ENCODE data around the gene MARCKSL1. TPM values are rescaled to one million over a fixed set of nuclear protein-coding genes. Genes with fewer than 3 reads are reported as not detected.
A peak's percentile ranks its signal among the peaks of the same experiment; 100 is the strongest.
"Not testable (repeated sequence)": the region's sequence is repeated elsewhere in the genome, so short reads cannot be mapped to it uniquely, and the experiment has no call there.

MARCKSL1 gene
- total RNA-seq, 3 donors from 2014 or later (not counting 1 experiment from before 2014, with no cell fraction given) = 21.7 to 26.1 (median 21.8) TPM

- DNase-seq (no peak), ATAC-seq (no peak)
- Mint-ChIP-seq H3K9me3 (no peaks in the 10 kb centered on the region), H3K27ac (peak overlapping the region in 1 of 2 donors; percentile 39), H3K4me1 (peaks cover 42 to 61% of the 10 kb centered on the region in 2 donors), H3K27me3 (ENCODE audit: low read depth in 2 of 2) (no peaks in the 10 kb centered on the region), H3K4me3 (no peak overlapping the region), H3K36me3 (no peaks in the 10 kb centered on the region)
- no peak for TF ChIP-seq CTCF (IDR thresholded peaks at IDR 0.05)
- Histone ChIP-seq H3K27ac (ENCODE audit: low read length) (no peak overlapping the region), H3K4me1 (ENCODE audit: control insufficient read depth, insufficient read depth, low read length) (no peaks in the 10 kb centered on the region), H3K9me3 (ENCODE audit: control insufficient read depth, insufficient read depth, low read length) (no peaks in the 10 kb centered on the region), H3K4me3 (ENCODE audit: low read length) (no peak overlapping the region), H3K36me3 (ENCODE audit: control insufficient read depth, insufficient read depth, low read length) (peaks cover 40% of the 10 kb centered on the region), H3K27me3 (ENCODE audit: control insufficient read depth, insufficient read depth, low read length) (no peaks in the 10 kb centered on the region)
- WGBS (ENCODE audit: insufficient coverage) = 100% methylated on average over 1 of the region's 3 CpGs
- intact Hi-C loops (cut with micrococcal nuclease) = no loop called here
Measured at GRCh38 chr1:32303358-32303757, 32.7 kb downstream of the MARCKSL1 start.

- no peak for ATAC-seq
Measured at GRCh38 chr1:32299327-32299726, 36.7 kb downstream of the MARCKSL1 start.

GRCh38 chr1:32298211-32298610 is 37.8 kb downstream of the MARCKSL1 start:
- H3K9me3 Mint-ChIP-seq; ATAC-seq; H3K27me3 Mint-ChIP-seq (ENCODE audit: low read depth in 2 of 2); H3K27me3 ChIP-seq (ENCODE audit: control insufficient read depth, insufficient read depth, low read length); H3K36me3 Mint-ChIP-seq; H3K27ac ChIP-seq (ENCODE audit: low read length); H3K27ac Mint-ChIP-seq; H3K9me3 ChIP-seq (ENCODE audit: control insufficient read depth, insufficient read depth, low read length); H3K4me3 ChIP-seq (ENCODE audit: low read length); H3K4me3 Mint-ChIP-seq; DNase-seq; intact Hi-C loops (cut with micrococcal nuclease): not testable (repeated sequence)
- WGBS (ENCODE audit: insufficient coverage) = 96% methylated on average over 16 of the region's 16 CpGs
- Histone ChIP-seq H3K36me3 (ENCODE audit: control insufficient read depth, insufficient read depth, low read length) (peaks cover 10% of the 10 kb centered on the region), H3K4me1 (ENCODE audit: control insufficient read depth, insufficient read depth, low read length) (peaks cover 25% of the 10 kb centered on the region)
- peaks cover 41 to 53% of the 10 kb centered on the region in 2 donors for H3K4me1 Mint-ChIP-seq

More at GRCh38 chr1:32299327-32299726, 36.7 kb downstream of the MARCKSL1 start:
- DNase-seq = no peak
- Histone ChIP-seq H3K9me3 (ENCODE audit: control insufficient read depth, insufficient read depth, low read length) (no peaks in the 10 kb centered on the region), H3K4me1 (ENCODE audit: control insufficient read depth, insufficient read depth, low read length) (peaks cover 15% of the 10 kb centered on the region), H3K27me3 (ENCODE audit: control insufficient read depth, insufficient read depth, low read length) (no peaks in the 10 kb centered on the region), H3K27ac (ENCODE audit: low read length) (no peak overlapping the region), H3K4me3 (ENCODE audit: low read length) (no peak overlapping the region), H3K36me3 (ENCODE audit: control insufficient read depth, insufficient read depth, low read length) (peaks cover 21% of the 10 kb centered on the region)
- TF ChIP-seq CTCF (IDR thresholded peaks at IDR 0.05) = no peak
- Mint-ChIP-seq H3K27ac (no peak overlapping the region), H3K36me3 (no peaks in the 10 kb centered on the region), H3K9me3 (no peaks in the 10 kb centered on the region), H3K4me1 (peaks cover 47 to 56% of the 10 kb centered on the region in 2 donors), H3K27me3 (ENCODE audit: low read depth in 2 of 2) (no peaks in the 10 kb centered on the region), H3K4me3 (no peak overlapping the region)
- intact Hi-C loops (cut with micrococcal nuclease) = no loop called here

GRCh38 chr1:32291708-32292538 is 44.1 kb downstream of the MARCKSL1 start, which contains the start of gene HDAC1:
Gene HDAC1, plus strand, starts transcription at chr1:32292083. Its CDS starts 87 bp downstream, at chr1:32292170.
- H3K4me1 ChIP-seq (ENCODE audit: control insufficient read depth, insufficient read depth, low read length) = peaks cover 43% of the 10 kb centered on the region
- intact Hi-C loops (cut with micrococcal nuclease) = loop anchor here (1.0 to 5.0 kb wide), 4 partner anchors 41 to 360 kb away; partner anchors contain the start of genes KPNA6, LCK, RBBP4 and ZBTB8OS
- H3K4me1 Mint-ChIP-seq = peaks cover 37 to 44% of the 10 kb centered on the region in 2 donors
- H3K36me3 Mint-ChIP-seq = no peaks in the 10 kb centered on the region
- no peaks in the 10 kb centered on the region for H3K9me3 ChIP-seq (ENCODE audit: control insufficient read depth, insufficient read depth, low read length)
- no peak for TF ChIP-seq CTCF (IDR thresholded peaks at IDR 0.05)
- H3K4me3 ChIP-seq (ENCODE audit: low read length) = peak within 1 kb of the TSS; percentile 96
- H3K36me3 ChIP-seq (ENCODE audit: control insufficient read depth, insufficient read depth, low read length) = no peaks in the 10 kb centered on the region
- peak within 1 kb of the TSS; percentile 99 for H3K4me3 Mint-ChIP-seq
- H3K27ac ChIP-seq (ENCODE audit: low read length) = peak within 1 kb of the TSS; percentile 77
- no peaks in the 10 kb centered on the region for H3K27me3 Mint-ChIP-seq (ENCODE audit: low read depth in 2 of 2)
- ATAC-seq (peak; percentile 96 to 99 (median 97)), DNase-seq (peak; percentile 94 to 97)
- no peaks in the 10 kb centered on the region for H3K27me3 ChIP-seq (ENCODE audit: control insufficient read depth, insufficient read depth, low read length)
- H3K27ac Mint-ChIP-seq = peak within 1 kb of the TSS; percentile 97 to 98
- no peaks in the 10 kb centered on the region for H3K9me3 Mint-ChIP-seq
- under 1% methylated on average over 67 of the region's 67 CpGs for WGBS (ENCODE audit: insufficient coverage)

All from natural killer cell (primary cell).